K562 (cell line): ENCODE results near the gene LDB1. TPM values are rescaled to one million over a fixed set of nuclear protein-coding genes. Genes with fewer than 3 reads are reported as not detected.
A peak's percentile ranks its signal among the peaks of the same experiment; 100 is the strongest.

Experiments used
- MAZ ChIP-seq, 2 experiments: fragments of 450-650 bp in 1 of 2; sonication (generic) in 1 of 2; formaldehyde crosslinking; IDR thresholded peaks in 1 of 2; conservative IDR thresholded peaks in 1 of 2; 2 replicates each; pipeline versions ENCODE4 v1.4.0 to v1.5.0; 2020; ENCODE audit warnings: mild to moderate bottlenecking in 1 of 2, missing genetic modification reagents in 1 of 2
- MBD2 ChIP-seq: sonication (generic); IDR thresholded peaks from 2 replicates; pipeline ENCODE4 v1.6.1; 2016; ENCODE audit warnings: low read depth, borderline replicate concordance
- MCM5 ChIP-seq: fragments of 450-650 bp; IDR thresholded peaks from 2 replicates; pipeline ENCODE4 v1.6.1; 2016; ENCODE audit warnings: low read depth
- PHF8 ChIP-seq: fragments of 200-600 bp; sonication (generic); IDR thresholded peaks from 2 replicates; pipeline ENCODE4 v1.6.1; 2012; ENCODE audit warnings: mixed run types, mild to moderate bottlenecking, inconsistent platforms, low read length, moderate library complexity, borderline replicate concordance
- ZBTB17 ChIP-seq: fragments of 450-650 bp; formaldehyde crosslinking; IDR thresholded peaks from 2 replicates; pipeline ENCODE4 v1.4.0; 2020; ENCODE audit warnings: mild to moderate bottlenecking
- ZBTB7A ChIP-seq: IDR thresholded peaks from 2 replicates; pipeline ENCODE4 v1.6.1; 2011; ENCODE audit warnings: low read depth, mild to moderate bottlenecking, low read length, moderate library complexity, borderline replicate concordance; ENCODE audit not compliant: control insufficient read depth
- ZFP30 ChIP-seq: fragments of 250-450 bp; sonication (Bioruptor Pico); IDR thresholded peaks from 2 replicates; pipeline ENCODE4 v1.8.0; 2022; ENCODE audit warnings: moderate library complexity, mild to moderate bottlenecking, inconsistent platforms, borderline replicate concordance
- polyA plus RNA-seq, 8 experiments: library from polyadenylated mRNA; depleted of rRNA in 4 of 8; stranded (reverse) in 5 of 8; unstranded in 3 of 8; fragments of >200 nt; fragmentation: Nextera tagmentation in 2 of 8; fragmentation: Illumina TruSeq in 1 of 8; extraction: Ambion mirVana in 2 of 8; extraction: Trizol in 1 of 8; gene quantifications; 2 replicates each; pipeline versions ENCODE4 v1.2.1 to v1.2.3, GENCODE V29; 2011 to 2014; ENCODE audit warnings: inconsistent platforms in 1 of 8, missing spikeins in 1 of 8
- total RNA-seq, 7 experiments: library from RNA; depleted of rRNA in 6 of 7; stranded (reverse); fragments of >200 nt in 6 of 7; fragmentation: Illumina TruSeq in 2 of 7; extraction: Trizol in 2 of 7; gene quantifications; 2 replicates each; pipeline versions ENCODE4 v1.2.1 to v1.2.3, GENCODE V29; 2011 to 2021; ENCODE audit warnings: low replicate concordance in 1 of 7
- TF ChIP-seq, protein P1 (sequence below): sonication (generic); formaldehyde crosslinking; IDR thresholded peaks from 2 replicates; pipeline ENCODE4 v1.4.0; 2020; ENCODE audit warnings: mild to moderate bottlenecking, missing genetic modification reagents
- TF ChIP-seq, protein P2 (sequence below): fragments of 250-450 bp; sonication (Bioruptor Pico); IDR thresholded peaks from 2 replicates; pipeline ENCODE4 v1.8.0; 2022; ENCODE audit warnings: inconsistent platforms, mild to moderate bottlenecking, moderate library complexity, borderline replicate concordance
- TF ChIP-seq, protein P3 (sequence below), 2 experiments: IDR thresholded peaks; 2 replicates each; pipeline ENCODE4 v1.6.1; 2012; ENCODE audit warnings: improper control_type of control experiment in 2 of 2, low read depth in 2 of 2, low read length in 2 of 2, borderline replicate concordance in 1 of 2
- TF ChIP-seq, protein P4 (sequence below): fragments of 200-800 bp; sonication (Bioruptor generic); IDR thresholded peaks from 2 replicates; pipeline ENCODE4 v1.6.1; 2017; ENCODE audit warnings: missing genetic modification characterization, missing compliant biosample characterization
- TF ChIP-seq, protein P5 (sequence below): fragments of 250-450 bp; sonication (Bioruptor Pico); IDR thresholded peaks from 2 replicates; pipeline ENCODE4 v1.8.0; 2021; ENCODE audit warnings: moderate library complexity, mild to moderate bottlenecking, inconsistent platforms

LDB1 gene
- total and polyA plus RNA-seq, 9 of the 15 experiments (the other 6 are each of a cell fraction or from before 2014, with no cell fraction given) = 1.9 to 137 (median 105) TPM

DNA sequence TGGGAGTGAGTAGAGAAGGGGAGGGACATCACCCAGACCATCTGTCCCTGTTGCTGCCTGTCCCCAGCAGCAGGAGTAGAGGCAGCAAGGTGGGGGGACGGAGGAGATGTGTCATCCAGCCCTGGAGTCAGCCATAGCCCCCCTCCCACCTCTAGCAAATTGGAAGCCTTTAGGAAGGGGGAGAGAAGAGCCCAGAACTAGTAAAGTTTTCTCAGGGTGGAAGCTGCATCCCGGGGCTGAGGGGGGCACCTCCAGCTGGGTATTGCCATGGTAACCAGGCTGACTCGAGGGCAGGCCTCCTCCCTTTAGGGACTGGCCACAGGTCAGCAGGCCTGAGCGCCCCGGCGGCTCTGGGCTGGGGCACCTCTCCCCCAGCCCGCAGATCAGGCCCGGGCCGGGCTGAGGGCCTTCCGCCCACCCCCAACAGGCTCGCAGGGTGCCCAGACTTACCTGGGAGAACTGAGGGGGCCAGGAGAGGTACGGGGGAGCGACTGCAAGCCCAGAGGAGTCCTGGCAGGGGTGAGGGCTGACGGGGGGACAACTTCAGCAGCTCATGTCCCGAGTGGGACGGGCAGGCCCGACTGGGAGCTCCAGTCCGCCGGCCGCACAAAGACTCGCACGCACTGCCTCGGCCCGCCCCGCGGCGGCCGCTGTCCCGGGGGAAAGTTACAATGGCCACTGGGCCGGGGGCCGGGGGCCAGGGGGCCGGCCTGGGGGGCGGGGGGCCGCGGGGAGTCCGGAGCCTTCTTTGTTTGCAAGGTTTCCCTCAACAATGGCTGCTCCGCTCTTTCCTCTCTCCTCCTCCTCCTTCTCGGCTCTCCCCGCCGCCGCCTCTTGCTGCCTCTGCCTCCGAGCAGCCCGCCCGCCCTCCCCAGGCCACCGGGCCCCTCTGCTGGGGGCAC, 6.0 kb downstream of the LDB1 start (continued):
- TF ChIP-seq, protein P1, sequence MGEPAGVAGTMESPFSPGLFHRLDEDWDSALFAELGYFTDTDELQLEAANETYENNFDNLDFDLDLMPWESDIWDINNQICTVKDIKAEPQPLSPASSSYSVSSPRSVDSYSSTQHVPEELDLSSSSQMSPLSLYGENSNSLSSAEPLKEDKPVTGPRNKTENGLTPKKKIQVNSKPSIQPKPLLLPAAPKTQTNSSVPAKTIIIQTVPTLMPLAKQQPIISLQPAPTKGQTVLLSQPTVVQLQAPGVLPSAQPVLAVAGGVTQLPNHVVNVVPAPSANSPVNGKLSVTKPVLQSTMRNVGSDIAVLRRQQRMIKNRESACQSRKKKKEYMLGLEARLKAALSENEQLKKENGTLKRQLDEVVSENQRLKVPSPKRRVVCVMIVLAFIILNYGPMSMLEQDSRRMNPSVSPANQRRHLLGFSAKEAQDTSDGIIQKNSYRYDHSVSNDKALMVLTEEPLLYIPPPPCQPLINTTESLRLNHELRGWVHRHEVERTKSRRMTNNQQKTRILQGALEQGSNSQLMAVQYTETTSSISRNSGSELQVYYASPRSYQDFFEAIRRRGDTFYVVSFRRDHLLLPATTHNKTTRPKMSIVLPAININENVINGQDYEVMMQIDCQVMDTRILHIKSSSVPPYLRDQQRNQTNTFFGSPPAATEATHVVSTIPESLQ (CRISPR knock-in tag) = no peak
- no peak for TF ChIP-seq ZBTB17 (CRISPR knock-in tag)
- TF ChIP-seq, protein P2, sequence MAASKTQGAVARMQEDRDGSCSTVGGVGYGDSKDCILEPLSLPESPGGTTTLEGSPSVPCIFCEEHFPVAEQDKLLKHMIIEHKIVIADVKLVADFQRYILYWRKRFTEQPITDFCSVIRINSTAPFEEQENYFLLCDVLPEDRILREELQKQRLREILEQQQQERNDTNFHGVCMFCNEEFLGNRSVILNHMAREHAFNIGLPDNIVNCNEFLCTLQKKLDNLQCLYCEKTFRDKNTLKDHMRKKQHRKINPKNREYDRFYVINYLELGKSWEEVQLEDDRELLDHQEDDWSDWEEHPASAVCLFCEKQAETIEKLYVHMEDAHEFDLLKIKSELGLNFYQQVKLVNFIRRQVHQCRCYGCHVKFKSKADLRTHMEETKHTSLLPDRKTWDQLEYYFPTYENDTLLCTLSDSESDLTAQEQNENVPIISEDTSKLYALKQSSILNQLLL (CRISPR knock-in tag) = no peak
- TF ChIP-seq, protein P3, sequence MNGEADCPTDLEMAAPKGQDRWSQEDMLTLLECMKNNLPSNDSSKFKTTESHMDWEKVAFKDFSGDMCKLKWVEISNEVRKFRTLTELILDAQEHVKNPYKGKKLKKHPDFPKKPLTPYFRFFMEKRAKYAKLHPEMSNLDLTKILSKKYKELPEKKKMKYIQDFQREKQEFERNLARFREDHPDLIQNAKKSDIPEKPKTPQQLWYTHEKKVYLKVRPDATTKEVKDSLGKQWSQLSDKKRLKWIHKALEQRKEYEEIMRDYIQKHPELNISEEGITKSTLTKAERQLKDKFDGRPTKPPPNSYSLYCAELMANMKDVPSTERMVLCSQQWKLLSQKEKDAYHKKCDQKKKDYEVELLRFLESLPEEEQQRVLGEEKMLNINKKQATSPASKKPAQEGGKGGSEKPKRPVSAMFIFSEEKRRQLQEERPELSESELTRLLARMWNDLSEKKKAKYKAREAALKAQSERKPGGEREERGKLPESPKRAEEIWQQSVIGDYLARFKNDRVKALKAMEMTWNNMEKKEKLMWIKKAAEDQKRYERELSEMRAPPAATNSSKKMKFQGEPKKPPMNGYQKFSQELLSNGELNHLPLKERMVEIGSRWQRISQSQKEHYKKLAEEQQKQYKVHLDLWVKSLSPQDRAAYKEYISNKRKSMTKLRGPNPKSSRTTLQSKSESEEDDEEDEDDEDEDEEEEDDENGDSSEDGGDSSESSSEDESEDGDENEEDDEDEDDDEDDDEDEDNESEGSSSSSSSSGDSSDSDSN (IDR thresholded peaks at IDR 0.05; ENCODE audit: borderline replicate concordance in 1 of 2, low read depth in 2 of 2, low read length in 2 of 2) = no peak
- TF ChIP-seq MBD2 = no peak
- 0 out of 2 replicates have a peak, but pooled peaks have one; percentile 33 for TF ChIP-seq PHF8
- TF ChIP-seq ZBTB7A = no peak; the same call in 1 of the 2 replicates
- TF ChIP-seq, protein P4, sequence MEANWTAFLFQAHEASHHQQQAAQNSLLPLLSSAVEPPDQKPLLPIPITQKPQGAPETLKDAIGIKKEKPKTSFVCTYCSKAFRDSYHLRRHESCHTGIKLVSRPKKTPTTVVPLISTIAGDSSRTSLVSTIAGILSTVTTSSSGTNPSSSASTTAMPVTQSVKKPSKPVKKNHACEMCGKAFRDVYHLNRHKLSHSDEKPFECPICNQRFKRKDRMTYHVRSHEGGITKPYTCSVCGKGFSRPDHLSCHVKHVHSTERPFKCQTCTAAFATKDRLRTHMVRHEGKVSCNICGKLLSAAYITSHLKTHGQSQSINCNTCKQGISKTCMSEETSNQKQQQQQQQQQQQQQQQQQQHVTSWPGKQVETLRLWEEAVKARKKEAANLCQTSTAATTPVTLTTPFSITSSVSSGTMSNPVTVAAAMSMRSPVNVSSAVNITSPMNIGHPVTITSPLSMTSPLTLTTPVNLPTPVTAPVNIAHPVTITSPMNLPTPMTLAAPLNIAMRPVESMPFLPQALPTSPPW (CRISPR knock-in tag) = peak; percentile 62
- no peak for TF ChIP-seq MCM5
- TF ChIP-seq MAZ (CRISPR knock-in tag; conservative IDR thresholded peaks at IDR 0.05 in 1 of 2, IDR thresholded peaks at IDR 0.05 in 1 of 2) = peak in 1 of 2 experiments; percentile 35; a peak in 2 of 4 replicates
- no peak for TF ChIP-seq ZFP30 (CRISPR knock-in tag)
- TF ChIP-seq, protein P5, sequence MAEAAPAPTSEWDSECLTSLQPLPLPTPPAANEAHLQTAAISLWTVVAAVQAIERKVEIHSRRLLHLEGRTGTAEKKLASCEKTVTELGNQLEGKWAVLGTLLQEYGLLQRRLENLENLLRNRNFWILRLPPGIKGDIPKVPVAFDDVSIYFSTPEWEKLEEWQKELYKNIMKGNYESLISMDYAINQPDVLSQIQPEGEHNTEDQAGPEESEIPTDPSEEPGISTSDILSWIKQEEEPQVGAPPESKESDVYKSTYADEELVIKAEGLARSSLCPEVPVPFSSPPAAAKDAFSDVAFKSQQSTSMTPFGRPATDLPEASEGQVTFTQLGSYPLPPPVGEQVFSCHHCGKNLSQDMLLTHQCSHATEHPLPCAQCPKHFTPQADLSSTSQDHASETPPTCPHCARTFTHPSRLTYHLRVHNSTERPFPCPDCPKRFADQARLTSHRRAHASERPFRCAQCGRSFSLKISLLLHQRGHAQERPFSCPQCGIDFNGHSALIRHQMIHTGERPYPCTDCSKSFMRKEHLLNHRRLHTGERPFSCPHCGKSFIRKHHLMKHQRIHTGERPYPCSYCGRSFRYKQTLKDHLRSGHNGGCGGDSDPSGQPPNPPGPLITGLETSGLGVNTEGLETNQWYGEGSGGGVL (CRISPR knock-in tag) = no peak
